HepG2 (cell line): ENCODE measurements around the gene CCDC160. TPM values are rescaled to one million over a fixed set of nuclear protein-coding genes. Genes with fewer than 3 reads are reported as not detected.

ENCODE experiments used
- ATAC-seq: fragments of 200-7000 bp; cut with Tn5 transposase; 3 replicates; pipeline ENCODE4 v1.9.1; 2020; ENCODE audit warnings: mild to moderate bottlenecking, moderate library complexity
- BruUV-seq: library from RNA; stranded (reverse); fragments of 400-500 nt; replicated peaks from 2 replicates; lab custom pipeline; 2021; lab: Mats Ljungman, UMichigan
- CTCF ChIA-PET: fragments of 300-600 bp; formaldehyde crosslinking; extraction: SDS; loops from one replicate; lab custom pipeline; 2021; ENCODE audit warnings: low total read pairs, inconsistent platforms, low intra/inter-chr PET ratio; lab: Yijun Ruan, JAX
- POLR2A ChIA-PET: fragments of 350-600 bp; sonication (Branson Sonifier 250); formaldehyde crosslinking; loops from one replicate; lab custom pipeline; 2020; ENCODE audit warnings: antibody characterized with exemption, inconsistent platforms; lab: Yijun Ruan, JAX
- DNase-seq: peaks from one replicate; pipeline ENCODE4 v3.0.0-alpha.2; 2015; ENCODE audit warnings: low spot score
- FAIRE-seq: peaks from 3 replicates; lab custom pipeline; 2011; peaks lifted over from hg19 to GRCh38; lab: Jason Lieb, UNC
- H2AFZ ChIP-seq: one replicate; pipeline ENCODE4 v1.6.1; 2011; ENCODE audit warnings: low read length, inconsistent platforms
- H3K27ac ChIP-seq: fragments of 300-600 bp; 3 replicates; pipeline ENCODE4 v1.8.0; 2011; ENCODE audit warnings: mixed run types, mild to moderate bottlenecking, mixed read lengths, low read length, inconsistent platforms; ENCODE audit not compliant: insufficient read depth; ENCODE audit errors: extremely low read length
- H3K27me3 ChIP-seq, 2 experiments: fragments of 200-600 bp in 1 of 2; 2 replicates in 1 of 2; 3 replicates in 1 of 2; pipeline versions ENCODE4 v1.6.0 to v1.8.0; 2011; ENCODE audit warnings: low read length in 2 of 2, mild to moderate bottlenecking in 2 of 2, moderate library complexity in 2 of 2, inconsistent platforms in 1 of 2; ENCODE audit not compliant: insufficient read depth in 2 of 2, control insufficient read depth in 1 of 2
- H3K36me3 ChIP-seq, 2 experiments: fragments of 200-600 bp in 1 of 2; replicated peaks in 1 of 2; 2 replicates in 1 of 2; 3 replicates in 1 of 2; pipeline versions ENCODE4 v1.5.1 to v1.8.0; 2011; ENCODE audit warnings: low read length in 2 of 2, inconsistent platforms in 1 of 2; ENCODE audit not compliant: insufficient read depth in 2 of 2, control insufficient read depth in 1 of 2
- H3K4me1 ChIP-seq: 2 replicates; pipeline ENCODE4 v1.5.1; 2012; ENCODE audit warnings: low read length, inconsistent platforms; ENCODE audit not compliant: insufficient read depth
- H3K4me2 ChIP-seq: 2 replicates; pipeline ENCODE4 v1.6.0; 2011; ENCODE audit warnings: low read depth, low read length, inconsistent platforms
- H3K4me3 ChIP-seq, 3 experiments: fragments of 200-600 bp in 1 of 3; sonication (generic), shearing (Covaris generic) in 1 of 3; replicated peaks in 1 of 3; 2 replicates each; pipeline ENCODE4 v1.5.1; 2011 to 2016; ENCODE audit warnings: low read length in 3 of 3, inconsistent platforms in 2 of 3, low read depth in 2 of 3, mild to moderate bottlenecking in 2 of 3, control low read depth in 1 of 3, mixed read lengths in 1 of 3; ENCODE audit not compliant: insufficient read depth in 1 of 3
- H3K79me2 ChIP-seq: one replicate; pipeline ENCODE4 v1.6.1; 2011; ENCODE audit warnings: low read length, inconsistent platforms; ENCODE audit not compliant: insufficient read depth
- H3K9ac ChIP-seq: 2 replicates; pipeline ENCODE4 v1.6.0; 2011; ENCODE audit warnings: mild to moderate bottlenecking, low read depth, low read length, inconsistent platforms; ENCODE audit not compliant: insufficient read depth
- H3K9me3 ChIP-seq: 2 replicates; pipeline ENCODE4 v1.5.1; 2012; ENCODE audit warnings: mild to moderate bottlenecking, low read length
- H4K20me1 ChIP-seq: 2 replicates; pipeline ENCODE4 v1.6.0; 2011; ENCODE audit warnings: inconsistent platforms, mild to moderate bottlenecking, low read length, moderate library complexity; ENCODE audit not compliant: insufficient read depth
- GABPA ChIP-seq, 2 experiments: IDR thresholded peaks; 2 replicates each; pipeline ENCODE4 v1.6.1; 2011 to 2016; ENCODE audit warnings: low read depth in 2 of 2, low read length in 1 of 2, missing biosample characterization in 1 of 2, missing genetic modification characterization in 1 of 2
- KLF12 ChIP-seq: sonication (generic); formaldehyde crosslinking; IDR thresholded peaks from 2 replicates; pipeline ENCODE4 v1.4.0; 2020; ENCODE audit warnings: missing genetic modification reagents, borderline replicate concordance
- PCBP2 ChIP-seq: fragments of 200-400 bp; formaldehyde crosslinking; optimal IDR thresholded peaks from 2 replicates; pipeline ENCODE3; 2018; ENCODE audit warnings: low read length, low read depth; ENCODE audit not compliant: poor library complexity, severe bottlenecking
- SIX4 ChIP-seq: sonication (generic); formaldehyde crosslinking; IDR thresholded peaks from 2 replicates; pipeline ENCODE4 v1.4.0; 2020; ENCODE audit warnings: missing genetic modification reagents
- ZBTB7B ChIP-seq: sonication (generic); formaldehyde crosslinking; IDR thresholded peaks from 2 replicates; pipeline ENCODE4 v1.4.0; 2020; ENCODE audit warnings: missing genetic modification reagents
- ZFX ChIP-seq: sonication (generic); formaldehyde crosslinking; IDR thresholded peaks from 2 replicates; pipeline ENCODE4 v1.4.0; 2020; ENCODE audit warnings: mild to moderate bottlenecking, low read depth, missing genetic modification reagents, moderate library complexity
- ZNF234 ChIP-seq: sonication (generic); formaldehyde crosslinking; conservative IDR thresholded peaks from 2 replicates; pipeline ENCODE4 v1.5.1; 2020; ENCODE audit warnings: mild to moderate bottlenecking, missing genetic modification reagents
- WGBS: methylation state at CpG from one replicate; pipeline ENCODE4 v1.1.6; 2017; ENCODE audit warnings: low lambda C conversion rate; 5-methylcytosine and 5-hydroxymethylcytosine counted together
- in situ Hi-C: cut with HindIII; loops from 2 replicates; pipeline ENCODE4 v1.10.0; 2017; ENCODE audit warnings: low pct_unique_long_range_greater_than_20kb; ENCODE audit not compliant: extremely low pct_ligation_motif_present
- intact Hi-C: fragments of 100-400 bp; cut with micrococcal nuclease; formaldehyde crosslinking; loops from one replicate; pipeline ENCODE4 v1.10.0; 2022; ENCODE audit not compliant: unreplicated experiment
- polyA plus RNA-seq, 8 experiments: library from polyadenylated mRNA; depleted of rRNA in 3 of 8; stranded (reverse) in 7 of 8; unstranded in 1 of 8; fragments of >200 nt; fragmentation: Illumina TruSeq in 4 of 8; extraction: Trizol in 4 of 8; gene quantifications; 2 replicates each; pipeline versions ENCODE4 v1.2.1 to v1.2.3, GENCODE V29; 2011 to 2016; ENCODE audit warnings: low read depth in 4 of 8, missing spikeins in 1 of 8, mixed read lengths in 1 of 8; ENCODE audit not compliant: insufficient read depth in 1 of 8
- total RNA-seq, 5 experiments: library from RNA; depleted of rRNA; stranded (reverse); fragments of >200 nt; fragmentation: Illumina TruSeq; extraction: Trizol; gene quantifications; 2 replicates each; pipeline ENCODE4 v1.2.3, GENCODE V29; 2016; ENCODE audit warnings: low read depth in 1 of 5
- TF ChIP-seq, protein P1 (sequence below): sonication (generic); formaldehyde crosslinking; IDR thresholded peaks from 2 replicates; pipeline ENCODE4 v1.5.1; 2020; ENCODE audit warnings: mild to moderate bottlenecking, missing genetic modification reagents, borderline replicate concordance
- TF ChIP-seq, protein P2 (sequence below): sonication (generic); formaldehyde crosslinking; conservative IDR thresholded peaks from 2 replicates; pipeline ENCODE4 v1.8.1; 2023; ENCODE audit warnings: missing genetic modification reagents

The CCDC160 gene
- total and polyA plus RNA-seq, 2 of the 13 experiments (the other 11 are each of a cell fraction or from before 2014, with no cell fraction given) = not detected

GRCh38 chrX:134202561-134202960 lies 34.4 kb upstream of the CCDC160 start:
- no peak overlapping the region for H2AFZ ChIP-seq
- CTCF ChIA-PET = no interaction called here
- POLR2A ChIA-PET = no interaction called here
- in situ Hi-C loops (no loop called here), intact Hi-C loops (no loop called here)
- TF ChIP-seq, protein P1, sequence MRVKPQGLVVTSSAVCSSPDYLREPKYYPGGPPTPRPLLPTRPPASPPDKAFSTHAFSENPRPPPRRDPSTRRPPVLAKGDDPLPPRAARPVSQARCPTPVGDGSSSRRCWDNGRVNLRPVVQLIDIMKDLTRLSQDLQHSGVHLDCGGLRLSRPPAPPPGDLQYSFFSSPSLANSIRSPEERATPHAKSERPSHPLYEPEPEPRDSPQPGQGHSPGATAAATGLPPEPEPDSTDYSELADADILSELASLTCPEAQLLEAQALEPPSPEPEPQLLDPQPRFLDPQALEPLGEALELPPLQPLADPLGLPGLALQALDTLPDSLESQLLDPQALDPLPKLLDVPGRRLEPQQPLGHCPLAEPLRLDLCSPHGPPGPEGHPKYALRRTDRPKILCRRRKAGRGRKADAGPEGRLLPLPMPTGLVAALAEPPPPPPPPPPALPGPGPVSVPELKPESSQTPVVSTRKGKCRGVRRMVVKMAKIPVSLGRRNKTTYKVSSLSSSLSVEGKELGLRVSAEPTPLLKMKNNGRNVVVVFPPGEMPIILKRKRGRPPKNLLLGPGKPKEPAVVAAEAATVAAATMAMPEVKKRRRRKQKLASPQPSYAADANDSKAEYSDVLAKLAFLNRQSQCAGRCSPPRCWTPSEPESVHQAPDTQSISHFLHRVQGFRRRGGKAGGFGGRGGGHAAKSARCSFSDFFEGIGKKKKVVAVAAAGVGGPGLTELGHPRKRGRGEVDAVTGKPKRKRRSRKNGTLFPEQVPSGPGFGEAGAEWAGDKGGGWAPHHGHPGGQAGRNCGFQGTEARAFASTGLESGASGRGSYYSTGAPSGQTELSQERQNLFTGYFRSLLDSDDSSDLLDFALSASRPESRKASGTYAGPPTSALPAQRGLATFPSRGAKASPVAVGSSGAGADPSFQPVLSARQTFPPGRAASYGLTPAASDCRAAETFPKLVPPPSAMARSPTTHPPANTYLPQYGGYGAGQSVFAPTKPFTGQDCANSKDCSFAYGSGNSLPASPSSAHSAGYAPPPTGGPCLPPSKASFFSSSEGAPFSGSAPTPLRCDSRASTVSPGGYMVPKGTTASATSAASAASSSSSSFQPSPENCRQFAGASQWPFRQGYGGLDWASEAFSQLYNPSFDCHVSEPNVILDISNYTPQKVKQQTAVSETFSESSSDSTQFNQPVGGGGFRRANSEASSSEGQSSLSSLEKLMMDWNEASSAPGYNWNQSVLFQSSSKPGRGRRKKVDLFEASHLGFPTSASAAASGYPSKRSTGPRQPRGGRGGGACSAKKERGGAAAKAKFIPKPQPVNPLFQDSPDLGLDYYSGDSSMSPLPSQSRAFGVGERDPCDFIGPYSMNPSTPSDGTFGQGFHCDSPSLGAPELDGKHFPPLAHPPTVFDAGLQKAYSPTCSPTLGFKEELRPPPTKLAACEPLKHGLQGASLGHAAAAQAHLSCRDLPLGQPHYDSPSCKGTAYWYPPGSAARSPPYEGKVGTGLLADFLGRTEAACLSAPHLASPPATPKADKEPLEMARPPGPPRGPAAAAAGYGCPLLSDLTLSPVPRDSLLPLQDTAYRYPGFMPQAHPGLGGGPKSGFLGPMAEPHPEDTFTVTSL (CRISPR knock-in tag) = no peak
- ATAC-seq (no peak), FAIRE-seq (no peak), DNase-seq (no peak)
- BruUV-seq = no TSS peak
- no peaks in the 10 kb centered on the region for H3K4me1 ChIP-seq
- WGBS = no CpG with 5 or more reads among the region's 1 CpG
- H3K79me2 ChIP-seq = no peaks in the 10 kb centered on the region
- H3K4me3 ChIP-seq = no peak overlapping the region
- H3K9me3 ChIP-seq = no peaks in the 10 kb centered on the region
- no peaks in the 10 kb centered on the region for H4K20me1 ChIP-seq
- no peaks in the 10 kb centered on the region for H3K36me3 ChIP-seq
- no peaks in the 10 kb centered on the region for H3K27me3 ChIP-seq
- no peak overlapping the region for H3K27ac ChIP-seq
- H3K9ac ChIP-seq = no peak overlapping the region
- H3K4me2 ChIP-seq = no peak overlapping the region

DNA sequence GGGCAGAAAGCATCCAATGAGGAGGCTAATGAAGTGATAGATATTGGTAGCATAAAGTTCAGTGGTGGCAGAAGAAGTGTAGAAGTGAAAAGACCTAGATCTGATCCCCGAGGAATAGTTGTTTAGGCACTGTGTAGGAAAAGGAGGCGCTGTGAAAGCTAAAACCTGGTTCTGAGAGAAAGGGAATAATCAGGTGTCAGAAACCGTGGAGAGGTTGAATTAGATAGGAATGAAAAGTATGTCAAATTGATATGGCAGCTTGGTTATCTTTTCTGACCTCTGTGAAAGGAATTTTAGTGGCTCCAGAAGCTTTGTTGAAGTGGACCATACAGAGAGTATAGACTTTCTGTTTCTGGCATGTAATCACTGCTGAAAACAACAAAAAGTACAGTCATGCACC lies 30.8 kb upstream of the CCDC160 start:
- WGBS = 17% methylated on average over 3 of the region's 3 CpGs
- Histone ChIP-seq H3K4me1 (no peaks in the 10 kb centered on the region), H3K4me3 (no peak overlapping the region), H2AFZ (no peak overlapping the region), H3K79me2 (no peaks in the 10 kb centered on the region), H3K9me3 (no peaks in the 10 kb centered on the region), H3K27ac (no peak overlapping the region), H3K36me3 (no peaks in the 10 kb centered on the region), H4K20me1 (no peaks in the 10 kb centered on the region), H3K9ac (no peak overlapping the region), H3K4me2 (no peak overlapping the region), H3K27me3 (no peaks in the 10 kb centered on the region)
- BruUV-seq = no TSS peak
- CTCF ChIA-PET = no interaction called here
- intact Hi-C loops = no loop called here
- POLR2A ChIA-PET = no interaction called here
- FAIRE-seq = no peak
- DNase-seq = no peak
- in situ Hi-C loops = no loop called here
- TF ChIP-seq GABPA (IDR thresholded peaks at IDR 0.05; ENCODE audit: low read depth, low read length) = no peak
- TF ChIP-seq GABPA (CRISPR knock-in tag; IDR thresholded peaks at IDR 0.05; ENCODE audit: low read depth) = no peak
- TF ChIP-seq, protein P2, sequence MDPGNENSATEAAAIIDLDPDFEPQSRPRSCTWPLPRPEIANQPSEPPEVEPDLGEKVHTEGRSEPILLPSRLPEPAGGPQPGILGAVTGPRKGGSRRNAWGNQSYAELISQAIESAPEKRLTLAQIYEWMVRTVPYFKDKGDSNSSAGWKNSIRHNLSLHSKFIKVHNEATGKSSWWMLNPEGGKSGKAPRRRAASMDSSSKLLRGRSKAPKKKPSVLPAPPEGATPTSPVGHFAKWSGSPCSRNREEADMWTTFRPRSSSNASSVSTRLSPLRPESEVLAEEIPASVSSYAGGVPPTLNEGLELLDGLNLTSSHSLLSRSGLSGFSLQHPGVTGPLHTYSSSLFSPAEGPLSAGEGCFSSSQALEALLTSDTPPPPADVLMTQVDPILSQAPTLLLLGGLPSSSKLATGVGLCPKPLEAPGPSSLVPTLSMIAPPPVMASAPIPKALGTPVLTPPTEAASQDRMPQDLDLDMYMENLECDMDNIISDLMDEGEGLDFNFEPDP = no peak
- TF ChIP-seq PCBP2 = no peak
- no peak for TF ChIP-seq ZFX (CRISPR knock-in tag)
- TF ChIP-seq ZNF234 (CRISPR knock-in tag) = no peak
- no peak for TF ChIP-seq ZBTB7B (CRISPR knock-in tag)
- no peak for TF ChIP-seq SIX4
- no peak for TF ChIP-seq KLF12 (CRISPR knock-in tag)
- ATAC-seq = no peak
